ENCODE data around the gene YPEL3.

GRCh38 chr16:30116291-30117207 is 20.5 kb upstream of the YPEL3 start:
- TF ChIP-seq CTCF (IDR thresholded peaks at IDR 0.05; ENCODE audit: low read length) (no peak), EZH2 (IDR thresholded peaks at IDR 0.05; ENCODE audit: borderline replicate concordance, low read length) (no peak)
